Inflammatory macrophage (primary cell): ENCODE measurements around the gene SDF2L1.
"Not testable (repeated sequence)": the region's sequence is repeated elsewhere in the genome, so short reads cannot be mapped to it uniquely, and the experiment has no call there.

Experiments
- DNase-seq, 2 donors: peaks; one replicate each; pipeline ENCODE4 v3.0.0-alpha.2; 2020 to 2022

The SDF2L1 gene

DNA sequence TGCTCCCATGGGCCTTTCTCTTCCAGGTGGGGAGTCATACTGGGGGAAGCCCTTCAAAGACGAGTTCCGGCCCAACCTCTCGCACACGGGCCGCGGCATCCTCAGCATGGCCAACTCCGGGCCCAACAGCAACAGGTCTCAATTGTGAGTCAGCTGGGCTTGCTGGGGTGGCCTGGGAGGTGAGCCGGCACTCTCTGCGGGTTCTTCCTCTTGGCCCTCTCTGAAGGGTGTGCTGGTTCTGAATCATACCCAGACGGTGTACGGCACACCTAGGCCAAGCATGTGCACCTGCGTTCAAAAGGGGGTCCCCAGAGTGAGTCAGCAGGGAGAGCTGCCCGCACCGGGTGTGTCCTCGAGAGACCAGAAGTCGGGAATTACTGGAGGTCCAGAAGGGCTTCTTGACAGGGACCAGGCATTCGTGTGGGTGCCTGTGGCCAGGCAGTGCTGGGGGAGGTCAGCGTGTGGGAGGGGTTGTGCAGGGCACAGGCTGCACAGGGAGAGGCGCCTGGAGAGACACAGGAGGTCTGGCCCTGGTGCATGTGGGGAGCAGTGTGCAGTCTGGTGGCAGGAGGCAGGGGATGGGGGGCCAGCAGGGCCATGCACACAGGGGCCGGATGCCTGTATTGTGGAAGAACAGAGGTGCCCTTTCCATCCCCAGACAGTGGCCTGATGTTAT, 46.7 kb downstream of the SDF2L1 start:
- DNase-seq, result no peak

DNA sequence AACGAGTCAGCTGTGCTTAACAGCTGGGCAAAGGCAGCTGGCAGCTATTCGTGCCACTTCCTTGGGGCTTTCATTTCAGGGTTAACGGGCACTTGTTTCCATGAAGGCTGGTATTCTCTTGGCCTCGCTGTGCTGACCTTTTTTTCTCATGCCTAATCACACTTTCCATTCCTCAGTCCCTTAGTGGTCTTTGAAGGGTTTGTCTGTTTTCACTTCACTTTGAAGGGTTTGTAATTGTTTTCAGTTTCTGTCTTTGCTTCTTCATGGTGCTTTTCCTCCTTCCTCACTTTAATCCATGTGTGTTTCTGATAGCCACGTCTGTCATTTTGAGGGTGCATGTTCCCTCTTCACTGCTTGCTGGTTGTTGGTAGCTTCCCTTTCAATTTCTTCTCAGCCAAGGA, 48.3 kb downstream of the SDF2L1 start:
- DNase-seq, result no peak

DNA sequence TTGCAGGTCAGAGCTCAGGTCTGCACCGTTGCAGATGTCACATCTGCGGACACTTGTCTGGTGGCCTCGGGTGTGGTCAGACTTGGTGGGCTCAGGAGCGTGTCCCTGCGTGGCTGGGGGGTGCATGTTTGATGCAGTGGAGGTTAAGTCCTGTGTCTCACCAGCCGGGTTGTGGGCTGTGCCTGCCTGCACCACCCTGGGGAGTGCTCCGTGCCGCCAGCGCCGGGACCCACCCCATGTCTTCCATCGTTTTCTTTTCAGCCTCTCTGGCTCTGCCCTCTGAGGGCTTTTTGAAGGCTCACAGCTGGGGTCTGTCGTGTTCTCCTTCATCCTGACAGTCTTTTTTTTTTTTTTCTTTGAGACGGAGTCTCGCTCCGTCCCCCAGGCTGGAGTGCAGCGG, 49.7 kb downstream of the SDF2L1 start:
- no peak for DNase-seq

DNA sequence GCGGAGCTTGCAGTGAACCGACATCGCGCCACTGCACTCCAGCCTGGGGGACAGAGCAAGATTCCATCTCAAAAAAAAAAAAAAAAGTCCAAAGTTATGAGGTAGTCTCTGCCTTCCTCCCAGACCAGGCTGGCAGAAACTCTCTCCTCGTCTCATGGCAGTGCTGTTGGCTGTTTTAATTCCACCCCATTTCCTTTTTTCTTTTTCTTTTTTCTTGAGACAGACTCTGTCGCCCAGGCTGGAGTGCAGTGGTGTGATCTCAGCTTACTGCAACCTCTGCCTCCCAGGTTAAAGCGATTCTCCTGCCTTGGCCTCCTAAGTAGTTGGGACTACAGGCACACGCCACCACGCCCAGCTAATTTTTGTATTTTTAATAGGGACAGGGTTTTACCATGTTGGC, 50.8 kb downstream of the SDF2L1 start:
- DNase-seq, result not testable (repeated sequence)

DNA sequence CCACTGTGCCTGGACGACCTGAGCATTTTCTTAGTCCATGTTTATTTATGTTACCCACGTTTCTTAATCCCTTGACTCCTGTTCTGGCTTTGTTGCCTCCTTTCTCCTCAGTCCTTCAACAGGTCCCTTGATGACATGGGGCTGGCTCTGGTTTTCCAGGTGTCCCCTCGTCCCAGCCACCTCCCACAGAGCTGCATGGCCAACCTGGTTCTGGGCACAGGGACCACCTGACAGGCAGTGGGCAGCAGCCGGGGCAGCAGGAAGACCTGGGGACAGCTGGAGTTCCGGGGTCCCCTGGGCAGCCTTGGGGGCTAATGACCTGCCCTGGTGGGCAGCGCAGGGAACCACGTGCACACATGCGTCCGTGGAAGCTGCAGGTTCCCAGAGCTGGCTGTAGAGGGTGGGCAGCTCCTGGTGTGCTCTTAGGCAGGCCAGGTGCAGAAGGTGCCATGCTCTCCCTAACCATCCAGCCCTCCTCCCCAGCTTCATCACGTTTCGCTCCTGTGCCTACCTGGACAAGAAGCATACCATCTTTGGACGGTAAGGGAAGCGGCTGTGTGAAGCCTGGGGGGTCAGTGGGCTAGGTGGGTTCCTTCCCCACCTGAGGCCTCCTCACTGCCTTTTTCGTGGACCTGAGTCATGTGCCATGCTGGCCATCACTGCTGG, 51.4 kb downstream of the SDF2L1 start:
- no peak for DNase-seq
